Measurements from ENCODE around the gene TLL1. TPM values are rescaled to one million over a fixed set of nuclear protein-coding genes. Genes with fewer than 3 reads are reported as not detected.

Gene TLL1
- total and polyA plus RNA-seq, 2 of the 13 experiments (the other 11 are each of a cell fraction or from before 2014, with no cell fraction given), result not detected

DNA sequence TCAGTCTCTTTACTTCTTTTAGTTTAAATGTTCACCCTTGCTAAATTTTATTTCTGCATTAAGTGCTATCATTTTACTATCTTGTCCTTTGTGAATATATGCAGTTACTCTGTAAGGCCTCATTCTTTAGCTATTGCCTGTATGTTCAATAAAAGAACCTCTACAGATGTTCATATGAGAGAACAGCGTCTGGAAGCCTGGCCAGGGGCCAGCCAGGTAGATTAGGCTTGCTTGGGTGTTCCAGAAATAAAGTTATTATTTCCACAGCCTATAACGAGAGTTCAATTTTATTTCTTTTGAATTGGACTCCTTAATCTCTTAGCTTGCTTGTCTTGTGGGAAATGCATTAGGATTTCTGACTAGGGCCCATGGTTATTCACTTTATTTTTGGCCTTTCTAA lies 214.5 kb downstream of the TLL1 start (continued):
- TF ChIP-seq, protein P1, sequence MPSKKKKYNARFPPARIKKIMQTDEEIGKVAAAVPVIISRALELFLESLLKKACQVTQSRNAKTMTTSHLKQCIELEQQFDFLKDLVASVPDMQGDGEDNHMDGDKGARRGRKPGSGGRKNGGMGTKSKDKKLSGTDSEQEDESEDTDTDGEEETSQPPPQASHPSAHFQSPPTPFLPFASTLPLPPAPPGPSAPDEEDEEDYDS (CRISPR knock-in tag; IDR thresholded peaks at IDR 0.05), result no peak
- no peak for TF ChIP-seq ZNF781 (CRISPR knock-in tag; IDR thresholded peaks at IDR 0.05; ENCODE audit: borderline replicate concordance, not compliant biosample characterization)
- TF ChIP-seq SIN3A (IDR thresholded peaks at IDR 0.05; ENCODE audit: borderline replicate concordance, low read depth, low read length), result no peak

DNA sequence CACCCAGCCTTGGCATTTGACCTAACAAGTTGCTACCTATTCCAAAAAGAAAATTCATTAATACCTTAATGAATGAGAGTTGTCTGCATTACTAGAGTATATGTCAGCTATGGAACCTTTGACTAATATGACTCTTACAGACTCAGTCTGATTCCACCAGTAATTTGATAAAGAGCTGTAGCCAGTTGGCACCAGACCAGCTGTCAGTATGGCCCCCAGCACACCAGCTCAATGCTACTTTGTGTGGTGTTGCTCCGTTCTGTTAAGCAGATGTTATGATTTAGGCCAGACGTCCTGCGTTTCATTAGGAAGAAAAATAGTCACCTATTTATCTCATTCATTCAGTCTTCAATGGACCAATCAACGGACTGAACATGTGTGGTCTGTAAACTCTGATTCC lies 215.5 kb downstream of the TLL1 start:
- no peak overlapping the region for H3K9ac ChIP-seq (ENCODE audit: insufficient read depth, low read depth, low read length)
- WGBS (ENCODE audit: low lambda C conversion rate), result 7% methylated on average over 3 of the region's 4 CpGs
- H3K4me3 ChIP-seq (replicated peaks in 1 of 3; ENCODE audit: insufficient read depth in 1 of 3, low read depth in 2 of 3, low read length in 3 of 3), result no peak overlapping the region
- in situ Hi-C loops (cut with HindIII; ENCODE audit: extremely low pct_ligation_motif_present, low pct_unique_long_range_greater_than_20kb) (no loop called here), intact Hi-C loops (cut with micrococcal nuclease; ENCODE audit: unreplicated experiment) (no loop called here)
- DNase-seq (ENCODE audit: low spot score) (no peak), FAIRE-seq (no peak), ATAC-seq (no peak)
- H2AFZ ChIP-seq (ENCODE audit: low read length), result no peak overlapping the region
- H3K9me3 ChIP-seq (ENCODE audit: low read length), result no peaks in the 10 kb centered on the region
- ChIA-PET POLR2A (no interaction called here), CTCF (ENCODE audit: low intra/inter-chr PET ratio, low total read pairs) (no interaction called here)
- H3K36me3 ChIP-seq (replicated peaks in 1 of 2; ENCODE audit: control insufficient read depth in 1 of 2, insufficient read depth in 2 of 2, low read length in 2 of 2), result no peaks in the 10 kb centered on the region
- H4K20me1 ChIP-seq (ENCODE audit: insufficient read depth, low read length), result no peaks in the 10 kb centered on the region
- no TSS peak for BruUV-seq (replicated peaks)
- H3K4me1 ChIP-seq (ENCODE audit: insufficient read depth, low read length), result no peaks in the 10 kb centered on the region
- no peaks in the 10 kb centered on the region for H3K79me2 ChIP-seq (ENCODE audit: insufficient read depth, low read length)
- H3K4me2 ChIP-seq (ENCODE audit: low read depth, low read length), result no peak overlapping the region
- H3K27me3 ChIP-seq (ENCODE audit: control insufficient read depth in 1 of 2, insufficient read depth in 2 of 2, low read length in 2 of 2), result peaks cover 0 to 2% of the 10 kb centered on the region in 2 experiments; a peak in 1 of 5 replicates
- H3K27ac ChIP-seq (ENCODE audit: extremely low read length, insufficient read depth, low read length), result no peak overlapping the region
- TF ChIP-seq ZKSCAN8 (CRISPR knock-in tag; IDR thresholded peaks at IDR 0.05; ENCODE audit: borderline replicate concordance), result no peak
- TF ChIP-seq SIX1 (CRISPR knock-in tag; IDR thresholded peaks at IDR 0.05; ENCODE audit: borderline replicate concordance), result no peak
- TF ChIP-seq SAFB2 (CRISPR knock-in tag; IDR thresholded peaks at IDR 0.05; ENCODE audit: borderline replicate concordance, low read depth), result no peak
- no peak for TF ChIP-seq ZBTB21 (CRISPR knock-in tag; IDR thresholded peaks at IDR 0.05)
- no peak for TF ChIP-seq CHD2 (IDR thresholded peaks at IDR 0.05; ENCODE audit: low read depth, low read length)
- no peak for TF ChIP-seq RXRA (CRISPR knock-in tag; IDR thresholded peaks at IDR 0.05)
- no peak for TF ChIP-seq ZNF230 (CRISPR knock-in tag; IDR thresholded peaks at IDR 0.05)
- TF ChIP-seq, protein P2, sequence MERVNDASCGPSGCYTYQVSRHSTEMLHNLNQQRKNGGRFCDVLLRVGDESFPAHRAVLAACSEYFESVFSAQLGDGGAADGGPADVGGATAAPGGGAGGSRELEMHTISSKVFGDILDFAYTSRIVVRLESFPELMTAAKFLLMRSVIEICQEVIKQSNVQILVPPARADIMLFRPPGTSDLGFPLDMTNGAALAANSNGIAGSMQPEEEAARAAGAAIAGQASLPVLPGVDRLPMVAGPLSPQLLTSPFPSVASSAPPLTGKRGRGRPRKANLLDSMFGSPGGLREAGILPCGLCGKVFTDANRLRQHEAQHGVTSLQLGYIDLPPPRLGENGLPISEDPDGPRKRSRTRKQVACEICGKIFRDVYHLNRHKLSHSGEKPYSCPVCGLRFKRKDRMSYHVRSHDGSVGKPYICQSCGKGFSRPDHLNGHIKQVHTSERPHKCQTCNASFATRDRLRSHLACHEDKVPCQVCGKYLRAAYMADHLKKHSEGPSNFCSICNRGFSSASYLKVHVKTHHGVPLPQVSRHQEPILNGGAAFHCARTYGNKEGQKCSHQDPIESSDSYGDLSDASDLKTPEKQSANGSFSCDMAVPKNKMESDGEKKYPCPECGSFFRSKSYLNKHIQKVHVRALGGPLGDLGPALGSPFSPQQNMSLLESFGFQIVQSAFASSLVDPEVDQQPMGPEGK (CRISPR knock-in tag; IDR thresholded peaks at IDR 0.05), result no peak
- no peak for TF ChIP-seq NCOA1 (CRISPR knock-in tag; IDR thresholded peaks at IDR 0.05)
- TF ChIP-seq SP2 (CRISPR knock-in tag; IDR thresholded peaks at IDR 0.05), result no peak
- TF ChIP-seq SETDB1 (CRISPR knock-in tag; IDR thresholded peaks at IDR 0.05; ENCODE audit: borderline replicate concordance), result no peak
- no peak for TF ChIP-seq ONECUT2 (CRISPR knock-in tag; IDR thresholded peaks at IDR 0.05)

Data from HepG2 (cell line).